Stimulated activated CD8-positive, alpha-beta memory T cell treated with anti-CD3 and anti-CD28 coated beads, Interleukin-12 subunit alpha, Interleukin-12 subunit beta, amount 100 ng/mL, for 1 hour (primary cell): ENCODE data around the gene TNFSF11.

Experiments
- DNase-seq: peaks from one replicate; pipeline ENCODE4 v3.0.0-alpha.2; 2020; ENCODE audit warnings: low read depth

TNFSF11 gene

DNA sequence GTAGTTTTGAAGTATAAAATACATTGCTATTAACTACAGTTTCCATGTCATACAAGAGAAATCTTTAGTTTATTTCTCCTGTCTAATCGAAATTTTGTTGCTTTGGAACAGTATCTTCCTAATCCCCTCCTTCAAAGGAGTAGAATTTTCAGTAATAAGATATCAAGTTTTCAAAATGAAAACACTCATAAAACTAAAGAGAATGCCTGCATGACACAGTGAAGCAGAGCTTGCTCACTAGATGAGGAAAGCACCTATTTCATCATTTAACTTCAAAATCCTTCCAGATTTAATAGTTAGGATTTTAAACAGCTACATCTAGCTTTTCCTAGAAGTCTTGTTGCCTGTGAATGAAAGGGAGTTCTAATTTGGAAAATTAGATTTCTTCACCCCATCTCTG is 80.8 kb downstream of the TNFSF11 start:
- DNase-seq, result no peak

DNA sequence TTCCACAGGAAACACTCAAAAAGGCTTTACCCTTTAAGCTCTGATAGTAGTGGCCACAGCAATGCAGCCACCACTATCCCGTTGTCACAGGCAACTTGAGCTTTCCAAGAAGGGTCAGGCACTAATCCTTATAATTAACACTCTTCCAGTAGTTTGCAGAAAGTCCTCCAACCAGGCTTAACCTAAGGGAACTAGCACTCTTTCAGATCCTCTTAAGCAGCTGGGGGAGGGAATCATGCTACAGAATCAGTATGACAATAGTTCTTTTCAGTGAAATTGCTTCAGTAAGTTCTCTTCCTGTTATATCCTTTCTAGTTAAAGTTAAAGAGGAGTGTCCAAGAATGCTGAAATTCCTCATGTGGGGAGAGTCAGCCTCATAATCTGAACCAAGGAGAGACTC is 82.2 kb downstream of the TNFSF11 start:
- no peak for DNase-seq

DNA sequence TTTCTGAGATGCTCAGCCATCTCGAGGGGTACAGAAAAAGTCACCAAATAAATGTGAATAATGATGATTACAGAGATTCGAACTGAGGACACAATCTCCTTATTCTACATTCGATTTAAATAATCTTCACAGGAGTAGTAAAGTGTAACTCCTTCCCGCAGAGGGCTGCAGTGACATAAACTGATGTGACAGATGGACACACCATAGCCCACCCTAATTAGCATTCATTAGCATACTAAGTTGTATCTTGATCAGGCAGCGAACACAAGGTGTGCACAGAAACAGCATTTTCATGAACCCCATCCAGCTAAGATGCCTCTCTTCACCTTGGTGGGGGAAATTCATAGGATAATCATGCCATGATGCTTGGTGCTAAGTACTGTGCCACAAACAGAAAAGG is 83.0 kb downstream of the TNFSF11 start:
- DNase-seq, result no peak
